ENCODE data around the gene CMIP. TPM values are rescaled to one million over a fixed set of nuclear protein-coding genes. Genes with fewer than 3 reads are reported as not detected.

The CMIP gene
- total RNA-seq, 4 donors from 2014 or later = 14.5 to 24.6 (median 21.0) TPM

- H3K27me3 ChIP-seq = no peaks in the 10 kb centered on the region
- H3K36me3 ChIP-seq = no peaks in the 10 kb centered on the region
- no peak for TF ChIP-seq POLR2AphosphoS5 (IDR thresholded peaks at IDR 0.05)
- no peak for TF ChIP-seq POLR2A (IDR thresholded peaks at IDR 0.05; ENCODE audit: low read depth)
- TF ChIP-seq CTCF (IDR thresholded peaks at IDR 0.05) = no peak
- TF ChIP-seq EP300 (IDR thresholded peaks at IDR 0.05) = no peak
- H3K9me3 ChIP-seq = no peaks in the 10 kb centered on the region
- peaks cover 0 to 49% (median 28%) of the 10 kb centered on the region in 4 donors for H3K4me1 ChIP-seq
- no peak overlapping the region for H3K27ac ChIP-seq (replicated peaks in 1 of 4)
- intact Hi-C loops (cut with DNase I) = no loop called here
- no peak for DNase-seq (ENCODE audit: extremely low spot score)
- WGBS = 86% methylated on average over 8 of the region's 8 CpGs
- no peak overlapping the region for H3K4me3 ChIP-seq
Observed at GRCh38 chr16:81562926-81563325, 118.3 kb downstream of the CMIP start.

- intact Hi-C loops (cut with DNase I) = no loop called here
- TF ChIP-seq CTCF (IDR thresholded peaks at IDR 0.05) = no peak
- TF ChIP-seq EP300 (IDR thresholded peaks at IDR 0.05) = no peak
- TF ChIP-seq POLR2AphosphoS5 (IDR thresholded peaks at IDR 0.05) = no peak
- no peak for TF ChIP-seq POLR2A (IDR thresholded peaks at IDR 0.05; ENCODE audit: low read depth)
Observed at GRCh38 chr16:81564421-81564911, 119.9 kb downstream of the CMIP start.

GRCh38 chr16:81565321-81566028, 120.9 kb downstream of the CMIP start:
- 100% methylated on average over 8 of the region's 20 CpGs for WGBS
- TF ChIP-seq POLR2A (IDR thresholded peaks at IDR 0.05; ENCODE audit: low read depth) (no peak), CTCF (IDR thresholded peaks at IDR 0.05) (no peak), EP300 (IDR thresholded peaks at IDR 0.05) (no peak), POLR2AphosphoS5 (IDR thresholded peaks at IDR 0.05) (no peak)
- H3K27ac ChIP-seq (replicated peaks in 1 of 4) = no peak overlapping the region
- intact Hi-C loops (cut with DNase I) = no loop called here
- H3K9me3 ChIP-seq = no peaks in the 10 kb centered on the region
- H3K27me3 ChIP-seq = no peaks in the 10 kb centered on the region
- H3K36me3 ChIP-seq = no peaks in the 10 kb centered on the region
- H3K4me1 ChIP-seq = peaks cover 5 to 57% (median 36%) of the 10 kb centered on the region in 4 donors
- H3K4me3 ChIP-seq = no peak overlapping the region
- no peak for DNase-seq (ENCODE audit: extremely low spot score)

More at GRCh38 chr16:81564421-81564911, 119.9 kb downstream of the CMIP start:
- H3K36me3 ChIP-seq = no peaks in the 10 kb centered on the region
- no peak for DNase-seq (ENCODE audit: extremely low spot score)
- no peak overlapping the region for H3K27ac ChIP-seq (replicated peaks in 1 of 4)
- no peaks in the 10 kb centered on the region for H3K27me3 ChIP-seq
- H3K4me1 ChIP-seq = peaks cover 5 to 52% (median 32%) of the 10 kb centered on the region in 4 donors
- H3K4me3 ChIP-seq = no peak overlapping the region
- H3K9me3 ChIP-seq = no peaks in the 10 kb centered on the region
- WGBS = 68% methylated on average over 10 of the region's 10 CpGs

GRCh38 chr16:81566086-81567007, 121.7 kb downstream of the CMIP start:
- DNase-seq (ENCODE audit: extremely low spot score) = no peak
- no peaks in the 10 kb centered on the region for H3K9me3 ChIP-seq
- peaks cover 5 to 57% (median 37%) of the 10 kb centered on the region in 4 donors for H3K4me1 ChIP-seq
- 100% methylated on average over 7 of the region's 7 CpGs for WGBS
- H3K4me3 ChIP-seq = no peak overlapping the region
- no peaks in the 10 kb centered on the region for H3K36me3 ChIP-seq
- TF ChIP-seq CTCF (IDR thresholded peaks at IDR 0.05) = no peak
- no peak for TF ChIP-seq POLR2AphosphoS5 (IDR thresholded peaks at IDR 0.05)
- TF ChIP-seq EP300 (IDR thresholded peaks at IDR 0.05) = no peak
- no peak for TF ChIP-seq POLR2A (IDR thresholded peaks at IDR 0.05; ENCODE audit: low read depth)
- no peaks in the 10 kb centered on the region for H3K27me3 ChIP-seq
- H3K27ac ChIP-seq (replicated peaks in 1 of 4) = no peak overlapping the region
- intact Hi-C loops (cut with DNase I) = no loop called here

All from esophagus muscularis mucosa (tissue), 4 donors.